Measurements from ENCODE around the gene TRAP1. TPM values are rescaled to one million over a fixed set of nuclear protein-coding genes. Genes with fewer than 3 reads are reported as not detected.

Gene TRAP1
- polyA plus RNA-seq, 3 donors, result 22.8 to 54.0 (median 22.9) TPM

DNA sequence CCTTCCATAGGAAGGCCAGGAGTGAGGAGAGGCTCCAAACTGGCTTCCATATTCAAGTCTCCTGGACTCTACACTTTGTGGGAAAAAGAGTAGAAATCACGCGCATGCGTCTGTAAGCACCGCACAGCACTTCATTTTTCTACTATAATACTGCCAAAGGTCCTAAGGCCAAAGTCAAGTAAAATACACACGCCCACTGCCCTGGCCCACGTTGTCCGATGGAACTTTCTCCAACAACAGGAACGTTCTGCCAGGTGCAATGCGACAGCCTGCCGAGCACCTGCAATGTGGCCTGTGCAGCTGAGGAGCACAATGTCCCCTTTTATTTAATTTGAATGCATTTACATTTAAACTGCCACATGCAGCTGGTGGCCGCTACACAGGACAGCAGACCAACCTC is 39.3 kb downstream of the TRAP1 start:
- Histone ChIP-seq H3K27ac (ENCODE audit: low read depth in 1 of 2, low read length in 2 of 2) (no peak overlapping the region), H2AFZ (ENCODE audit: insufficient read depth, low read depth, low read length, poor library complexity, severe bottlenecking) (no peak overlapping the region), H3K4me2 (replicated peaks; ENCODE audit: extremely low read depth, low read length, poor library complexity, severe bottlenecking) (no peak overlapping the region), H4K20me1 (ENCODE audit: insufficient read depth, low read length) (no peaks in the 10 kb centered on the region), H3K9me3 (replicated peaks in 1 of 2; ENCODE audit: control insufficient read depth in 1 of 2, insufficient read depth in 1 of 2, low read length in 2 of 2) (no peaks in the 10 kb centered on the region), H3K9ac (ENCODE audit: insufficient read depth, low read length, poor library complexity, severe bottlenecking) (no peak overlapping the region), H3K4me3 (replicated peaks in 1 of 3; ENCODE audit: low read depth in 2 of 3, low read length in 3 of 3) (no peak overlapping the region), H3K4me1 (ENCODE audit: control insufficient read depth in 1 of 2, insufficient read depth in 2 of 2, low read length in 2 of 2) (no peaks in the 10 kb centered on the region), H3K27me3 (ENCODE audit: control insufficient read depth in 2 of 2, insufficient read depth in 2 of 2, low read length in 2 of 2) (no peaks in the 10 kb centered on the region), H3K36me3 (replicated peaks in 1 of 2; ENCODE audit: control insufficient read depth in 1 of 2, insufficient read depth in 2 of 2, low read length in 2 of 2) (peaks cover 46 to 73% of the 10 kb centered on the region in 2 donors), H3K79me2 (ENCODE audit: insufficient read depth, low read length) (no peaks in the 10 kb centered on the region)
- peak overlapping the region in 1 of 7 donors; percentile 35 for H3K27ac Mint-ChIP-seq
- intact Hi-C loops (cut with micrococcal nuclease), result no loop called here
- no peak overlapping the region for H3K4me3 Mint-ChIP-seq
- H3K36me3 Mint-ChIP-seq, result peaks cover 57 to 81% of the 10 kb centered on the region in 2 donors
- no CpG with 5 or more reads among the region's 11 CpGs for WGBS (ENCODE audit: insufficient coverage)
- peaks cover 3% of the 10 kb centered on the region for H3K4me1 Mint-ChIP-seq
- no peak for DNase-seq
- no peak for TF ChIP-seq CTCF (IDR thresholded peaks at IDR 0.05)
- H3K27me3 Mint-ChIP-seq (ENCODE audit: low read depth in 3 of 3), result no peaks in the 10 kb centered on the region
- peaks cover 0 to 2% (median 0%) of the 10 kb centered on the region in 7 donors for H3K9me3 Mint-ChIP-seq

GRCh38 chr16:3675601-3676130 is 41.7 kb downstream of the TRAP1 start:
- H3K4me3 Mint-ChIP-seq, result no peak overlapping the region
- no peak for TF ChIP-seq CTCF (IDR thresholded peaks at IDR 0.05)
- intact Hi-C loops (cut with micrococcal nuclease), result no loop called here
- H3K36me3 Mint-ChIP-seq, result peaks cover 63 to 86% of the 10 kb centered on the region in 2 donors
- Histone ChIP-seq H3K4me3 (replicated peaks in 1 of 3; ENCODE audit: low read depth in 2 of 3, low read length in 3 of 3) (no peak overlapping the region), H3K4me2 (replicated peaks; ENCODE audit: extremely low read depth, low read length, poor library complexity, severe bottlenecking) (no peak overlapping the region), H3K9ac (ENCODE audit: insufficient read depth, low read length, poor library complexity, severe bottlenecking) (no peak overlapping the region), H4K20me1 (ENCODE audit: insufficient read depth, low read length) (no peaks in the 10 kb centered on the region), H3K9me3 (replicated peaks in 1 of 2; ENCODE audit: control insufficient read depth in 1 of 2, insufficient read depth in 1 of 2, low read length in 2 of 2) (no peaks in the 10 kb centered on the region), H3K36me3 (replicated peaks in 1 of 2; ENCODE audit: control insufficient read depth in 1 of 2, insufficient read depth in 2 of 2, low read length in 2 of 2) (peaks cover 45 to 70% of the 10 kb centered on the region in 2 donors), H3K27ac (ENCODE audit: low read depth in 1 of 2, low read length in 2 of 2) (no peak overlapping the region), H2AFZ (ENCODE audit: insufficient read depth, low read depth, low read length, poor library complexity, severe bottlenecking) (no peak overlapping the region), H3K27me3 (ENCODE audit: control insufficient read depth in 2 of 2, insufficient read depth in 2 of 2, low read length in 2 of 2) (no peaks in the 10 kb centered on the region), H3K79me2 (ENCODE audit: insufficient read depth, low read length) (no peaks in the 10 kb centered on the region), H3K4me1 (ENCODE audit: control insufficient read depth in 1 of 2, insufficient read depth in 2 of 2, low read length in 2 of 2) (no peaks in the 10 kb centered on the region)
- H3K4me1 Mint-ChIP-seq, result no peaks in the 10 kb centered on the region
- WGBS (ENCODE audit: insufficient coverage), result 96% methylated on average over 18 of the region's 24 CpGs
- no peaks in the 10 kb centered on the region for H3K27me3 Mint-ChIP-seq (ENCODE audit: low read depth in 3 of 3)
- no peak overlapping the region for H3K27ac Mint-ChIP-seq
- no peaks in the 10 kb centered on the region for H3K9me3 Mint-ChIP-seq
- peak in 1 of 3 donors; percentile 2 for DNase-seq

Data from CD14-positive monocyte (primary cell).